GM12864 (cell line): ENCODE data around the gene SCN9A.
A peak's percentile ranks its signal among the peaks of the same experiment; 100 is the strongest.

Source experiments
- DNase-seq: peaks from one replicate; pipeline ENCODE4 v3.0.0-alpha.2; 2011; ENCODE audit warnings: low read depth
- H3K4me3 ChIP-seq: 2 replicates; pipeline ENCODE4 v1.5.1; 2011; ENCODE audit warnings: mild to moderate bottlenecking, low read depth, low read length, control low read depth
- CTCF ChIP-seq: IDR thresholded peaks from 2 replicates; pipeline ENCODE4 v1.5.1; 2011; ENCODE audit warnings: low read depth, mild to moderate bottlenecking, moderate library complexity, low read length, control low read depth, inconsistent platforms; ENCODE audit errors: missing control alignments

The SCN9A gene

GRCh38 chr2:166393008-166393407, 17.3 kb upstream of the SCN9A start:
- no peak overlapping the region for H3K4me3 ChIP-seq
- TF ChIP-seq CTCF = no peak
- DNase-seq = no peak

GRCh38 chr2:166388481-166389070, 12.8 kb upstream of the SCN9A start:
- H3K4me3 ChIP-seq = no peak overlapping the region
- DNase-seq = no peak
- TF ChIP-seq CTCF = no peak

- DNase-seq = no peak
- no peak for TF ChIP-seq CTCF
- no peak overlapping the region for H3K4me3 ChIP-seq
Measured at GRCh38 chr2:166385313-166385712, 9.6 kb upstream of the SCN9A start.

- peak; percentile 24 for TF ChIP-seq CTCF
- no peak overlapping the region for H3K4me3 ChIP-seq
- DNase-seq = no peak
Measured at GRCh38 chr2:166384774-166385173, 9.0 kb upstream of the SCN9A start.

- H3K4me3 ChIP-seq = no peak overlapping the region
- no peak for TF ChIP-seq CTCF
- no peak for DNase-seq
Measured at GRCh38 chr2:166382448-166382847, 6.7 kb upstream of the SCN9A start.

GRCh38 chr2:166380615-166381014, 4.9 kb upstream of the SCN9A start:
- TF ChIP-seq CTCF = no peak
- no peak for DNase-seq
- H3K4me3 ChIP-seq = no peak overlapping the region

- no peak overlapping the region for H3K4me3 ChIP-seq
- no peak for DNase-seq
- TF ChIP-seq CTCF = no peak
Measured at GRCh38 chr2:166376873-166377272, 1.1 kb upstream of the SCN9A start.
